ENCODE results near the gene UNC80.

UNC80 gene

GRCh38 chr2:210034087-210034683 lies 262.6 kb downstream of the UNC80 start:
- no peak for DNase-seq

GRCh38 chr2:210035679-210036078 lies 264.0 kb downstream of the UNC80 start:
- no peak for DNase-seq

- DNase-seq: no peak
Measured at GRCh38 chr2:210038078-210038477, 266.4 kb downstream of the UNC80 start.

- no peak for DNase-seq
Measured at GRCh38 chr2:210046851-210047500, 275.3 kb downstream of the UNC80 start.
